ENCODE results near the gene FOXB1.

FOXB1 gene

GRCh38 chr15:60004009-60004845 is at the start of gene FOXB1:
TSS of gene FOXB1 (plus strand) at chr15:60004311. CDS start at chr15:60004964, 653 bp downstream.
- DNase-seq = no peak

GRCh38 chr15:59958288-59958687 is 45.8 kb upstream of the FOXB1 start:
- no peak for DNase-seq

- DNase-seq = no peak
Measured at GRCh38 chr15:59960318-59960717, 43.8 kb upstream of the FOXB1 start.

- no peak for DNase-seq
Measured at GRCh38 chr15:59963322-59963721, 40.8 kb upstream of the FOXB1 start.

GRCh38 chr15:59963925-59964324 is 40.2 kb upstream of the FOXB1 start:
- DNase-seq = no peak

- no peak for DNase-seq
Measured at GRCh38 chr15:59965741-59966140, 38.4 kb upstream of the FOXB1 start.

GRCh38 chr15:59966262-59966661 is 37.8 kb upstream of the FOXB1 start:
- no peak for DNase-seq

- no peak for DNase-seq
Measured at GRCh38 chr15:59968314-59968713, 35.8 kb upstream of the FOXB1 start.

GRCh38 chr15:59972241-59972640 is 31.9 kb upstream of the FOXB1 start:
- DNase-seq = no peak

GRCh38 chr15:59976480-59977271 is 27.4 kb upstream of the FOXB1 start:
- DNase-seq = no peak

GRCh38 chr15:59991834-59992233 is 12.3 kb upstream of the FOXB1 start:
- DNase-seq = no peak

GRCh38 chr15:59993041-59993750 is 10.9 kb upstream of the FOXB1 start:
- no peak for DNase-seq

- DNase-seq = no peak
Measured at GRCh38 chr15:59993950-59994401, 10.1 kb upstream of the FOXB1 start.

GRCh38 chr15:59994526-59994887 is 9.6 kb upstream of the FOXB1 start:
- DNase-seq = no peak

GRCh38 chr15:59994888-59995557 is 9.1 kb upstream of the FOXB1 start:
- no peak for DNase-seq

- no peak for DNase-seq
Measured at GRCh38 chr15:59995568-59996297, 8.4 kb upstream of the FOXB1 start.

- DNase-seq = no peak
Measured at GRCh38 chr15:59996298-59997041, 7.6 kb upstream of the FOXB1 start.

- peak; percentile 48 for DNase-seq
Measured at GRCh38 chr15:59997070-59997701, 6.9 kb upstream of the FOXB1 start.

- DNase-seq = no peak
Measured at GRCh38 chr15:59998305-59998949, 5.7 kb upstream of the FOXB1 start.

- DNase-seq = no peak
Measured at GRCh38 chr15:59998950-59999611, 5.0 kb upstream of the FOXB1 start.

All from NCI-H1436 (cell line).